Trophoblast cell (in vitro differentiated cells and primary cell): Measurements from ENCODE around the gene PASK. TPM values are rescaled to one million over a fixed set of nuclear protein-coding genes. Genes with fewer than 3 reads are reported as not detected.
"Not testable (repeated sequence)": the region's sequence is repeated elsewhere in the genome, so short reads cannot be mapped to it uniquely, and the experiment has no call there.

Experiments
- DNase-seq, 2 donors: peaks; one replicate each; pipeline ENCODE4 v3.0.0-alpha.2; 2016
- H2AFZ ChIP-seq: 2 replicates; pipeline ENCODE4 v1.6.1; 2013; ENCODE audit warnings: low read length, moderate library complexity, mild to moderate bottlenecking; ENCODE audit not compliant: insufficient read depth, poor library complexity
- H2AK5ac ChIP-seq: 2 replicates; pipeline ENCODE4 v1.6.1; 2013; ENCODE audit warnings: mild to moderate bottlenecking, low read length
- H2BK120ac ChIP-seq: 2 replicates; pipeline ENCODE4 v1.6.1; 2013; ENCODE audit warnings: low read length, mild to moderate bottlenecking, moderate library complexity; ENCODE audit not compliant: insufficient read depth, poor library complexity
- H2BK12ac ChIP-seq: 2 replicates; pipeline ENCODE4 v1.6.1; 2013; ENCODE audit warnings: mild to moderate bottlenecking, low read length, moderate library complexity
- H2BK5ac ChIP-seq: 2 replicates; pipeline ENCODE4 v1.6.1; 2013; ENCODE audit warnings: low read length, low read depth, moderate library complexity, mild to moderate bottlenecking; ENCODE audit not compliant: poor library complexity
- H3K14ac ChIP-seq: 2 replicates; pipeline ENCODE4 v1.6.1; 2013; ENCODE audit warnings: mild to moderate bottlenecking, low read length
- H3K18ac ChIP-seq: 2 replicates; pipeline ENCODE4 v1.6.1; 2013; ENCODE audit warnings: mild to moderate bottlenecking, low read length
- H3K23ac ChIP-seq: 2 replicates; pipeline ENCODE4 v1.6.1; 2013; ENCODE audit warnings: low read length
- H3K27ac ChIP-seq: 2 replicates; pipeline ENCODE4 v1.5.1; 2013; ENCODE audit warnings: low read depth, mild to moderate bottlenecking, inconsistent platforms, low read length, moderate library complexity
- H3K27me3 ChIP-seq: 2 replicates; pipeline ENCODE4 v1.6.1; 2013; ENCODE audit warnings: inconsistent platforms, mild to moderate bottlenecking, low read length, moderate library complexity; ENCODE audit not compliant: insufficient read depth
- H3K36me3 ChIP-seq, 2 experiments: 1 replicate in 1 of 2; 2 replicates in 1 of 2; pipeline ENCODE4 v1.6.1; 2013; ENCODE audit warnings: low read length in 2 of 2, mild to moderate bottlenecking in 2 of 2, moderate library complexity in 1 of 2; ENCODE audit not compliant: insufficient read depth in 2 of 2, control insufficient read depth in 1 of 2
- H3K4ac ChIP-seq: 2 replicates; pipeline ENCODE4 v1.6.1; 2013; ENCODE audit warnings: low read depth, mild to moderate bottlenecking, low read length, moderate library complexity
- H3K4me1 ChIP-seq, 2 experiments: 1 replicate in 1 of 2; 2 replicates in 1 of 2; pipeline ENCODE4 v1.6.1; 2013; ENCODE audit warnings: low read length in 2 of 2, mild to moderate bottlenecking in 2 of 2, moderate library complexity in 1 of 2; ENCODE audit not compliant: insufficient read depth in 2 of 2, control insufficient read depth in 1 of 2
- H3K4me2 ChIP-seq: 2 replicates; pipeline ENCODE4 v1.6.1; 2013; ENCODE audit warnings: inconsistent platforms, mild to moderate bottlenecking, low read length, moderate library complexity
- H3K4me3 ChIP-seq: 2 replicates; pipeline ENCODE4 v1.5.1; 2013; ENCODE audit warnings: mild to moderate bottlenecking, low read depth, low read length, inconsistent platforms
- H3K79me1 ChIP-seq: one replicate; pipeline ENCODE4 v1.6.1; 2013; ENCODE audit warnings: low read length
- H3K79me2 ChIP-seq: 2 replicates; pipeline ENCODE4 v1.6.1; 2013; ENCODE audit warnings: low read length, mild to moderate bottlenecking; ENCODE audit not compliant: control insufficient read depth, insufficient read depth, poor library complexity
- H3K9ac ChIP-seq: 2 replicates; pipeline ENCODE4 v1.6.1; 2013; ENCODE audit warnings: mild to moderate bottlenecking, low read length
- H3K9me3 ChIP-seq: 2 replicates; pipeline ENCODE4 v1.6.1; 2013; ENCODE audit warnings: low read depth, mild to moderate bottlenecking, control low read depth, inconsistent platforms, low read length; ENCODE audit not compliant: insufficient read depth
- H4K12ac ChIP-seq: 2 replicates; pipeline ENCODE4 v1.6.1; 2013; ENCODE audit warnings: low read depth, mild to moderate bottlenecking, low read length, moderate library complexity
- H4K8ac ChIP-seq: 2 replicates; pipeline ENCODE4 v1.6.1; 2013; ENCODE audit warnings: low read depth, mild to moderate bottlenecking, low read length, moderate library complexity
- H4K91ac ChIP-seq: one replicate; pipeline ENCODE4 v1.6.1; 2013; ENCODE audit warnings: low read depth, mild to moderate bottlenecking, low read length, moderate library complexity
- WGBS: extraction: QIAGEN DNeasy Blood & Tissue Kit; methylation state at CpG from one replicate; pipeline ENCODE4 v1.1.7; 2013; ENCODE audit warnings: missing lambda C conversion rate; ENCODE audit not compliant: insufficient read length, insufficient coverage; ENCODE audit errors: extremely low coverage; 5-methylcytosine and 5-hydroxymethylcytosine counted together
- polyA plus RNA-seq: library from polyadenylated mRNA; stranded (reverse); fragments of 200-250 nt; gene quantifications from 2 replicates; pipeline ENCODE4 v1.2.3, GENCODE V29; 2013

The PASK gene
- 12.7 and 15.6 TPM in 2 replicates for polyA plus RNA-seq

DNA sequence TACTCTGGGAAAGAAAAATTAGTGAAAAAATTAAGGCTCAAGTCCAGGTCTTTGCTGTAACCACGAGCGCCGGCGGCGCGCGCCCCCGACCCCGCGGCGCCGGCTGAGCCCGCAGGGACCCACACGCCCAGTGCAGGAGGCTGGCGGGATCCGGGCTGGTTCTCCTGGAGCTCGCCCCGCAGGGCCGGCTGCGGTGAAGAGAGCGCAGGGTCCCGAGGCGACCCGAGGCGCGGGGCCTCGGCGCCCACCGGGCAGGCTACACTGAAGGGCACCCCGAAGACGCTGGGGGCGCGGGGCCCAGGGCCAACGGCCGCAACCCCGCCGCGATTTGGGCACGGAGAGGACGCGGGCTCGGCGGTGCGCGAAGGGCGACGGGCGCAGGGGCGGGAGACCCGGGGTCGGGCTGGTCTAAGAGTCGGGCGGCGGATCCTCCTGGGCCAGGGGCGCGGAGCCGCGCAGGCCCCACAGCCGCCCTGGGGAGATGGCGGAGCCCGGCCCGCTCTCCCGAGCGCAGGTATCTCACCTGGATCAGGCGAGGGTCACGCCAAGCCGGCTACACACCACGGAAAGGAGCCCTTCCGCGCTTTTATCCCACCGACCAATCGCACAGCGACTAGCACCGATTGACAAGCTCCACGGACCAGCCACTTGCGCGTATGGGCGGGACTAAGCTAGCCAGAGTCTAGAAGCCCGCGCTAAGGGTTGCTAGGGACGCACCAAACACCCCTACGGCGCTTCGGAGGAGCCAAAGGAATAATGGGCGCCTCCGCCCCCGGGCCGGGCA is at the start of gene PASK:
Gene PASK, minus strand, starts transcription at position 582 of the 784 bp plus-strand sequence. CDS start 6,440 bp downstream, outside the sequence.
- H3K23ac ChIP-seq = no peak within 1 kb of the TSS
- peaks cover 6 to 13% of the 10 kb centered on the region in 2 experiments for H3K4me1 ChIP-seq
- H3K9ac ChIP-seq = peak within 1 kb of the TSS; percentile 57
- peak within 1 kb of the TSS; percentile 14 for H4K12ac ChIP-seq
- H3K4me2 ChIP-seq = peak within 1 kb of the TSS; percentile 88
- no peak within 1 kb of the TSS for H3K4ac ChIP-seq
- peak; percentile 97 to 99 for DNase-seq
- peak within 1 kb of the TSS; percentile 87 for H3K4me3 ChIP-seq
- H3K18ac ChIP-seq = peak within 1 kb of the TSS; percentile 37
- peaks cover 5 to 7% of the 10 kb centered on the region in 2 experiments for H3K36me3 ChIP-seq
- H2AFZ ChIP-seq = peak within 1 kb of the TSS; percentile 91
- no peaks in the 10 kb centered on the region for H3K9me3 ChIP-seq
- peak within 1 kb of the TSS; percentile 34 for H2BK5ac ChIP-seq
- no CpG with 5 or more reads among the region's 88 CpGs for WGBS
- peak within 1 kb of the TSS; percentile 74 for H4K8ac ChIP-seq
- H3K14ac ChIP-seq = peak within 1 kb of the TSS; percentile 65
- peak within 1 kb of the TSS; percentile 0 for H3K27ac ChIP-seq
- H3K79me2 ChIP-seq = peaks cover 5% of the 10 kb centered on the region
- H2AK5ac ChIP-seq = no peak within 1 kb of the TSS
- peaks cover 7% of the 10 kb centered on the region for H3K79me1 ChIP-seq
- no peaks in the 10 kb centered on the region for H3K27me3 ChIP-seq
- H4K91ac ChIP-seq = peak within 1 kb of the TSS; percentile 56
- H2BK120ac ChIP-seq = peak within 1 kb of the TSS; percentile 46
- no peak within 1 kb of the TSS for H2BK12ac ChIP-seq

DNA sequence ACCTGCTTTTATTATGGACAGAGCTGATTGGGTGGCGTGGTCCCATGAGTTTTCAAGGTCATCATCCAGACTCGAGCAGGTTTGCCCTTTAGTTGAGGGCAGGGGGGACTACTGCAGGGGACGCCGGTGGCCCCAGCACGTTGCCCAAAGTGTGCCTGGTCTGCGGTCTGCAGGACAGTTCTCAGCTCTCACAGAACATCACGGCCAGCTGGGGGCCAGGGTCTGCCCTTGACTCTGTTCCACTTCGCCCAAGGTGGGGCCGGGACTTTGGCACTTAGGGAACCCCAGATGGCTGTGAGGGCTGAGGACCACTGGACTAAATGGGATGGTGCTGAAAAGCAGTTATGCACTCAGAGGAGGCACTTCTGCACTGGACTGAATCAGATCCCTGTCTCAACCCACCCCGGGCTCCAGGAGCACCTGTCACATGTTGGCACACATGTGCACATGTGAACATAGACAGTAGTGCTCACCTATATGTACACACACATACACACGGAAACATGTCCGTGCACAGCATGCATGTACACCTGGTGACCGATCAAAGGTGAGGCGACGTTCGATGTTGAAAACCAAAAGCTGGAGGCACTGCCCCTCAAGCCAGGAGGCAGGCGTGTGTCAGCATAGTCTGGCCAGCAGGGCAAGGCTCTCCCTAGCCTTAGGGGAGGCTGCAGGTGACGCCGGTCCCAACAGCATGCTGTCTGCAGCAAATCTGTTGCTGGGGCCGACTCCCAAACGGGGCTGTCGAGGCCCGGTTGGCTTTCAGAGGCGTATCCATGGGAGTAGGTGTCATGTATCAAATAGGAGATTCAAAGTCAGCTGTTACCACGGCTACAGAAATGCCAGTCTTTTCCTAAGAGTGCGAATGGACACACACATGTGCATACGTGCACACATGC is 49.4 kb upstream of the PASK start:
- Histone ChIP-seq H3K18ac (no peak overlapping the region), H3K36me3 (no peaks in the 10 kb centered on the region), H4K91ac (no peak overlapping the region), H3K4me1 (peaks cover 0 to 8% of the 10 kb centered on the region in 2 experiments), H3K79me1 (peaks cover 2% of the 10 kb centered on the region), H2AK5ac (no peak overlapping the region), H3K27me3 (no peaks in the 10 kb centered on the region), H2AFZ (no peak overlapping the region), H3K4me3 (no peak overlapping the region), H2BK5ac (no peak overlapping the region), H3K9me3 (peaks cover 2% of the 10 kb centered on the region), H2BK120ac (no peak overlapping the region), H4K12ac (no peak overlapping the region), H3K4ac (no peak overlapping the region), H3K14ac (no peak overlapping the region), H3K9ac (no peak overlapping the region), H3K79me2 (no peaks in the 10 kb centered on the region), H3K27ac (no peak overlapping the region), H3K23ac (no peak overlapping the region), H3K4me2 (no peak overlapping the region), H2BK12ac (no peak overlapping the region), H4K8ac (no peak overlapping the region)
- peak; percentile 61 to 83 for DNase-seq
- WGBS = no CpG with 5 or more reads among the region's 27 CpGs

DNA sequence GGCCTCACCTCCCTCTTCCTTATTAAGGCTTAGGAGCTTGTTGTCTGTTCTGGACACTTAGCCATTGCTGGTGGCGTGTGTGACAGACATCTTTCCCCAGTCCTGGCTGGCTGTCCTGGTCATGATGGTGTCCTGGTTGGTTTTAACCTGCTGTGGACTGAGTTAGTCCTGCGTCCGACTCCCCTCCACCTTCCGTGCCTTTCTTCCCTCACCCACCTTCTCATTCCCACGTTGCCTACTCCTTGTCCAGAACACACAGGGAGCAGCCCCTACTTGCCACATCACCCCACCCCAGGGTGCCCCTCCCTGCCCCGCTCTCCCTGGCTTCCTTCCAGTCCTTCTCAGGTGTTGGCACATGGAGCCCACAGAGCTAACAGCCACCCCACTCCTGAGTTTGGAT is 48.7 kb upstream of the PASK start:
- no peak overlapping the region for H3K4me3 ChIP-seq
- no peaks in the 10 kb centered on the region for H3K79me2 ChIP-seq
- H2BK5ac ChIP-seq = no peak overlapping the region
- H3K79me1 ChIP-seq = peaks cover 2% of the 10 kb centered on the region
- no peak overlapping the region for H3K18ac ChIP-seq
- H2AFZ ChIP-seq = no peak overlapping the region
- H3K27ac ChIP-seq = no peak overlapping the region
- no peak for DNase-seq
- no peak overlapping the region for H3K4me2 ChIP-seq
- no peak overlapping the region for H2BK120ac ChIP-seq
- no peaks in the 10 kb centered on the region for H3K27me3 ChIP-seq
- peaks cover 2% of the 10 kb centered on the region for H3K9me3 ChIP-seq
- H2BK12ac ChIP-seq = no peak overlapping the region
- peaks cover 0 to 8% of the 10 kb centered on the region in 2 experiments for H3K4me1 ChIP-seq
- WGBS = no CpG with 5 or more reads among the region's 6 CpGs
- H2AK5ac ChIP-seq = no peak overlapping the region
- H3K14ac ChIP-seq = no peak overlapping the region
- H4K12ac ChIP-seq = no peak overlapping the region
- H4K8ac ChIP-seq = no peak overlapping the region
- H3K9ac ChIP-seq = no peak overlapping the region
- no peak overlapping the region for H3K23ac ChIP-seq
- no peaks in the 10 kb centered on the region for H3K36me3 ChIP-seq
- H4K91ac ChIP-seq = no peak overlapping the region
- H3K4ac ChIP-seq = no peak overlapping the region

DNA sequence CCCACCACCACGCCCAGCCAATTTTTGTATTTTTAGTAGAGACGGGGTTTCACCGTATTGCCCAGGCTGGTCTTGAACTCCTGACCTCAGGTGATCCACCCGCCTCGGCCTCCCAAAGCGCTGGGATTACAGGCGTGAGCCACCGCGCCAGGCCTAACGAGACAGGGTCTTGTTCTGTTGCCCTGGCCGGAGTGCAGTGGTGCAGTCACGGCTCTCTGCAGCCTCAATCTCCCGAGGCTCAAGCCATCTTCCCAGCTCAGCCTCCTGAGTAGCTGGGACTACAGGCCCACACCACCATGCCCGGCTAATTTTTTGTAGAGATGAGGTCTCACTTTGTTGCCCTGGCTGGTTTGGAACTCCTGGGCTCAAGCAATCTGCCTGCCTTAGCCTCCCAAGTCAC is 48.0 kb upstream of the PASK start:
- H3K23ac ChIP-seq, H3K27me3 ChIP-seq, H4K91ac ChIP-seq, H4K8ac ChIP-seq, H3K4me1 ChIP-seq, H2BK120ac ChIP-seq, H3K4me2 ChIP-seq, H3K36me3 ChIP-seq, H2BK12ac ChIP-seq, H3K27ac ChIP-seq, H3K9ac ChIP-seq, H4K12ac ChIP-seq, H3K9me3 ChIP-seq, H3K4me3 ChIP-seq, H3K14ac ChIP-seq, H3K18ac ChIP-seq, H3K79me2 ChIP-seq, H2BK5ac ChIP-seq, H2AK5ac ChIP-seq, H2AFZ ChIP-seq, DNase-seq, H3K4ac ChIP-seq, H3K79me1 ChIP-seq: not testable (repeated sequence)
- no CpG with 5 or more reads among the region's 14 CpGs for WGBS
